RWPE2 (cell line): Measurements from ENCODE around the gene LRP1-AS.
A peak's percentile ranks its signal among the peaks of the same experiment; 100 is the strongest.

ENCODE experiments used
- ATAC-seq: fragments of 200-7000 bp; cut with Tn5 transposase; 3 replicates; pipeline ENCODE4 v1.9.1; 2021; ENCODE audit warnings: low read depth
- DNase-seq: peaks from one replicate; pipeline ENCODE4 v3.0.0-alpha.2; 2020; ENCODE audit warnings: low spot score
- H3K27ac ChIP-seq: fragments of 450-650 bp; 2 replicates; pipeline ENCODE4 v1.5.1; 2017; ENCODE audit warnings: mild to moderate bottlenecking; ENCODE audit not compliant: poor library complexity, severe bottlenecking
- H3K27me3 ChIP-seq: fragments of 250-450 bp; sonication (Bioruptor Pico); 2 replicates; pipeline ENCODE4 v1.5.1; 2021; ENCODE audit warnings: mild to moderate bottlenecking, moderate library complexity; ENCODE audit not compliant: insufficient read depth, poor library complexity, severe bottlenecking
- H3K36me3 ChIP-seq: fragments of 250-450 bp; sonication (Bioruptor Pico); 2 replicates; pipeline ENCODE4 v1.5.1; 2020; ENCODE audit warnings: low read depth, mild to moderate bottlenecking, moderate library complexity
- H3K4me1 ChIP-seq: fragments of 250-450 bp; sonication (Bioruptor Pico); 2 replicates; pipeline ENCODE4 v1.5.1; 2021; ENCODE audit warnings: mild to moderate bottlenecking, moderate library complexity; ENCODE audit not compliant: insufficient read depth, poor library complexity, severe bottlenecking
- H3K4me3 ChIP-seq: fragments of 250-450 bp; sonication (Bioruptor Pico); 2 replicates; pipeline ENCODE4 v1.5.1; 2021; ENCODE audit warnings: mild to moderate bottlenecking, moderate library complexity; ENCODE audit not compliant: severe bottlenecking
- H3K9me3 ChIP-seq: fragments of 250-450 bp; sonication (Bioruptor Pico); 2 replicates; pipeline ENCODE4 v1.5.1; 2021; ENCODE audit warnings: mild to moderate bottlenecking, moderate library complexity; ENCODE audit not compliant: severe bottlenecking
- TF ChIP-seq, protein P1 (sequence below): fragments of 450-650 bp; IDR thresholded peaks from one replicate; pipeline ENCODE4 v1.5.1; 2017; ENCODE audit warnings: mild to moderate bottlenecking, moderate library complexity; ENCODE audit not compliant: poor library complexity, severe bottlenecking

The LRP1-AS gene

DNA sequence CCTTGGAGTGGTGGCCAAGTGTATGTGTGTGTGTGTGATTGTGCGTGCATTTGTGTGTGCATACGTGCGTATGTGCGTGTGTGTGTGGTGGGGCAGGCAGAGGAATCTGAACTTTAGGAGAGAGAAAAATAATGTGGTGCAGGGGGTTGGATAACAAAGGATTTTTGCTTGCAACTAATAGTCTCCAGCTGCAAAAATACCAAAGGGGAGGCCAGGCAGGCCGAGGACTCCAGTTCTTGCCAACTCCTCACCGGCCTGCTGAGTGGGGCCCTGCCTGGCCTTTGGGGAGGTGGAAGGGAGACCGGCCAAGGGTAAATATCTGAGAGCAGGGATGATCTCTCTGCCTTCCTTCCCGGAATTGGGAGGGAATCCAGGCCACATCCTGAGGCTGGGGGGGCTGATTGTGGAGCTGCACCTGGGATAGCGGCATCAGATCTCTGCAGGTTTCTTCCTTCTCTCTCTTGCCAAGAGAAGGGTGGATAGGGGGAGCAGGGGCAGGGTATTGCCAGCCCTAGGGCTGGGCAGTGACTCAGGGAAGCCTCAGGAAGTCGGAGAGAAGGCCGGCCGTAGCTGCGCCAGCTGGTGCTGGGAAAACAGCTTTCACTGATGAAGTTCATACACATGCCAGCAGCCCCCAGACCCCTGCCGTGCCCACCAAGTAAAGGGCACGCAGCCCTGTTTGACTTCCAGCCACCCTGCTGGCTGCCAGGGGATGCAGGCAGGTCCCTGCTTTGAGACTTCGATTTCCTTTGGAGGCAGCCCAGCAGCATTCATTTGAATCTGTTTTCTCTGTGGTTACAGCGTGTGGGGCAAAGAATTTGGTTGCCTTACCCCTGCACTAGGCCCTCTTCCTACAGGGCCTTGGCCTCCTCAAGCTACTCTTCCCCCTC is 4.6 kb upstream of the LRP1-AS start:
- H3K27me3 ChIP-seq, result no peaks in the 10 kb centered on the region
- DNase-seq, result no peak
- H3K27ac ChIP-seq, result peak overlapping the region; percentile 47
- no peaks in the 10 kb centered on the region for H3K9me3 ChIP-seq
- peaks cover 14% of the 10 kb centered on the region for H3K36me3 ChIP-seq
- H3K4me1 ChIP-seq, result peaks cover 27% of the 10 kb centered on the region
- H3K4me3 ChIP-seq, result no peak overlapping the region
- TF ChIP-seq, protein P1, sequence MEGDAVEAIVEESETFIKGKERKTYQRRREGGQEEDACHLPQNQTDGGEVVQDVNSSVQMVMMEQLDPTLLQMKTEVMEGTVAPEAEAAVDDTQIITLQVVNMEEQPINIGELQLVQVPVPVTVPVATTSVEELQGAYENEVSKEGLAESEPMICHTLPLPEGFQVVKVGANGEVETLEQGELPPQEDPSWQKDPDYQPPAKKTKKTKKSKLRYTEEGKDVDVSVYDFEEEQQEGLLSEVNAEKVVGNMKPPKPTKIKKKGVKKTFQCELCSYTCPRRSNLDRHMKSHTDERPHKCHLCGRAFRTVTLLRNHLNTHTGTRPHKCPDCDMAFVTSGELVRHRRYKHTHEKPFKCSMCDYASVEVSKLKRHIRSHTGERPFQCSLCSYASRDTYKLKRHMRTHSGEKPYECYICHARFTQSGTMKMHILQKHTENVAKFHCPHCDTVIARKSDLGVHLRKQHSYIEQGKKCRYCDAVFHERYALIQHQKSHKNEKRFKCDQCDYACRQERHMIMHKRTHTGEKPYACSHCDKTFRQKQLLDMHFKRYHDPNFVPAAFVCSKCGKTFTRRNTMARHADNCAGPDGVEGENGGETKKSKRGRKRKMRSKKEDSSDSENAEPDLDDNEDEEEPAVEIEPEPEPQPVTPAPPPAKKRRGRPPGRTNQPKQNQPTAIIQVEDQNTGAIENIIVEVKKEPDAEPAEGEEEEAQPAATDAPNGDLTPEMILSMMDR, result no peak
- peak; percentile 94 for ATAC-seq

DNA sequence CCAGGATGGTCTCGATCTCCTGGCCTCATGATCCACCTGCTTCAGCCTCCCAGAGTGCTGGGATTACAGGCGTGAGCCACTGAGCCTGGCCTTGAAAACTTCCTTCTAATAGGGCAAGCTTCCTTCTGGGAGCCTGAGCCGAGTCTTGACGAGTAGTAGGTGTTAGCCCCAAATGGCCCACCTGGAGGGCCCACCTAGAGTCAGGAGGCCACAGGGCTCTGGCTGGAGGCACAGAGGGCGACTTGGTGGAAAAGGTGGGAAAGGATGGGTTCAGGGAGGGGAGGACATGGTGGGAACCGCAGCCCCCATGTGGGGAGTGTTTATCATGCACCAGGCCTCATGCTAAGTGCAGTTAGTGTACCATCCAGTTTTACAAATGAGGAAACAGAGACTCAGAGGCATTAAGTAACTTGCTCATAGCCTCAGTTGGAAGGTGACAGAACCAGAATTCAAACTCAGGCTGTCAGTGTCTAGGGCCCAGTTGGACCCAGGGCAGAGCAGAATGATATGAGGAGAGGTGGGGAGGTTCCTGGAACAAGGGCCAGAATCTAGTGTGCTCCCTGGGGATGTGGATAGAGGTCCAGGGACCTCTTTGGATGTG is 3.1 kb upstream of the LRP1-AS start:
- no peak overlapping the region for H3K27ac ChIP-seq
- H3K9me3 ChIP-seq, result no peaks in the 10 kb centered on the region
- TF ChIP-seq, protein P1, result no peak
- H3K4me1 ChIP-seq, result peaks cover 27% of the 10 kb centered on the region
- no peak overlapping the region for H3K4me3 ChIP-seq
- ATAC-seq (no peak), DNase-seq (no peak)
- H3K36me3 ChIP-seq, result peaks cover 12% of the 10 kb centered on the region
- no peaks in the 10 kb centered on the region for H3K27me3 ChIP-seq

DNA sequence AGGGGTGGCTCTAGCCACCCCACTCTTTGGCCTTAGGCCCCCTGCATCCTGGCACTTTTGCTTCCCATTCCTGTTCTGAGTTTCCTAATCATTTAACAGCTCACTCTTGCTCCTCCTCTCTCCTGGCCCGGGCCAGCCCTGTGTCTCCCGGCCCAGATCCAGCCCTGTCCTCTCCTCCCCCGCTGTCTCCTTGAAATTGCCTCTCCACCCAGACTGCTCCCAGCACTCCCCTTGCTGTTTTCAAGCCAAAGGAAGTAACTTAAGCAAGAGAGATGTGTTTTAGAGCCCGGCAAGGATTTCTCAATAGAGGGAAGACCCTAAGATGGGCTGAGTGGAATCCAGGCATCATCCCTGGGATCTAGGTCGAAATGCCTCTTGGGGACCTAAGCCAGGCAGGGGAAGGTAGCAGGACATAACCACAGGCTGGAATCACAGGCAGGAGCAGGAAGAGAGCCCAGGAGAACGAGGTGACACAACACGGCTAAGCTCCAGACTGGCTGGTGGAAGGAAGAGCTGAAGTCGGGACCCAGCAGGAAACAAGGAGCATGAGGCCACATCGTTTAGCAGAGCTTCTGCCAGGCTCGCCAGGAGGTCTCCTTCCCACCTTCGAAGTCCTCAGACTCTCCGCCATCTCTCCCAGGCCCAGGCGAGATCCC is 2.0 kb upstream of the LRP1-AS start:
- Histone ChIP-seq H3K27ac (peak overlapping the region; percentile 7), H3K27me3 (no peaks in the 10 kb centered on the region), H3K4me3 (no peak overlapping the region), H3K36me3 (peaks cover 10% of the 10 kb centered on the region), H3K4me1 (peaks cover 27% of the 10 kb centered on the region), H3K9me3 (no peaks in the 10 kb centered on the region)
- DNase-seq, result no peak
- TF ChIP-seq, protein P1, result no peak
- ATAC-seq, result no peak

DNA sequence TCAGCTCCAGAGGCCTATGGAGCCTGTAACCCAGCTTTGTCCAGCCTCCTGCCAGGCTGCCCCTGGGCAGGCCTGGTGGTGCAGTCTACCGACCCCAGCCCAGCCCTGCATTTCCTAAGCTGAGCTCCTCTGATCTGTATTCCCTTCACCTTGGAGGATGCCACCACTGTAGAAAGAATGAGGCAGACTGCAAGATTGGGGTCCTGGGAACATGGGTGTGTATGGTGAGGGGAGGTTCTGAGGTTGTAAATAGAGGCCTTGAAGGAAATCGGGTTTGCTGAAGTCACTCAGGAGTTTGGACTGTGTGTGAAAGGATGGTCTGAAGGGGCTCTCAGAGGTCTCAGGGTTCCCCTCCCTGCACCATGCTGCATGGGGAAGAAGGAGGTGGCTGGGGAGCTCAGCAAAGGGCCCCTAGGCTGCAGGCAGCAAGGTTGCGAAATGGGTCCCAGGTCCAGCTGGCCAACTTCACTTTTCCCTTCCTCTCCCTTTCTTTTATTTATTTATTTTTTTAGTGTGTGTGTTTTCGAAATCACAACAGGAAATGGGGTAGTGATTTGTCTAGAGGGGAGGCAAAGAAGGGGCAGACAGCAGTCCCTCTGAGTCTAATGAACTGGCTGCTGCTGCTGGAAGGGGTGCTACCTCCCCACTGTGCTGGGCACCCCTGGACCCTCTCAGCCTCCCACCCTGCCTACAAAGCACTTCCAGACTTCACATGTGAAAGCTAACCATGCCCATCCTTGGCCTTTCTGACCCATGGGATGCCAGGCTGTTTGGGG is 1.2 kb upstream of the LRP1-AS start:
- Histone ChIP-seq H3K36me3 (peaks cover 14% of the 10 kb centered on the region), H3K27ac (peak overlapping the region; percentile 7)
- ATAC-seq, result no peak

More for the DNA sequence above, 1.2 kb upstream of the LRP1-AS start:
- Histone ChIP-seq H3K27me3 (no peaks in the 10 kb centered on the region), H3K4me3 (no peak overlapping the region), H3K9me3 (no peaks in the 10 kb centered on the region), H3K4me1 (peaks cover 27% of the 10 kb centered on the region)
- TF ChIP-seq, protein P1, result no peak
- no peak for DNase-seq
